DMS53 treated with DMSO at 0.1 percent for 48 hours (cell line): ENCODE results near the gene PHF14.

ENCODE experiments used
- DNase-seq: peaks from one replicate; lab custom pipeline; 2025; ENCODE audit not compliant: unreplicated experiment; lab: John Stamatoyannopoulos, UW

Gene PHF14

GRCh38 chr7:11171569-11172192, 198.0 kb downstream of the PHF14 start:
- no peak for DNase-seq

- no peak for DNase-seq
Observed at GRCh38 chr7:11172835-11173234, 199.2 kb downstream of the PHF14 start.

- no peak for DNase-seq
Observed at GRCh38 chr7:11175371-11175770, 201.7 kb downstream of the PHF14 start.

GRCh38 chr7:11175887-11176286, 202.2 kb downstream of the PHF14 start:
- no peak for DNase-seq

- no peak for DNase-seq
Observed at GRCh38 chr7:11176985-11177555, 203.4 kb downstream of the PHF14 start.

GRCh38 chr7:11177793-11178192, 204.1 kb downstream of the PHF14 start:
- no peak for DNase-seq

GRCh38 chr7:11181590-11181989, 207.9 kb downstream of the PHF14 start:
- no peak for DNase-seq

GRCh38 chr7:11182736-11183135, 209.1 kb downstream of the PHF14 start:
- no peak for DNase-seq

GRCh38 chr7:11185179-11185815, 211.6 kb downstream of the PHF14 start:
- DNase-seq: no peak

GRCh38 chr7:11188529-11189310, 215.0 kb downstream of the PHF14 start:
- no peak for DNase-seq

GRCh38 chr7:11191081-11191480, 217.4 kb downstream of the PHF14 start:
- no peak for DNase-seq

- no peak for DNase-seq
Observed at GRCh38 chr7:11191574-11192220, 218.0 kb downstream of the PHF14 start.

GRCh38 chr7:11192506-11192905, 218.8 kb downstream of the PHF14 start:
- no peak for DNase-seq

- DNase-seq: peak; percentile 62
Observed at GRCh38 chr7:11193131-11193867, 219.6 kb downstream of the PHF14 start.

GRCh38 chr7:11193888-11194287, 220.2 kb downstream of the PHF14 start:
- no peak for DNase-seq

GRCh38 chr7:11194492-11194891, 220.8 kb downstream of the PHF14 start:
- DNase-seq: no peak

- DNase-seq: no peak
Observed at GRCh38 chr7:11195502-11195901, 221.8 kb downstream of the PHF14 start.

- no peak for DNase-seq
Observed at GRCh38 chr7:11196143-11196542, 222.5 kb downstream of the PHF14 start.

GRCh38 chr7:11203224-11203623, 229.6 kb downstream of the PHF14 start:
- DNase-seq: no peak

- DNase-seq: no peak
Observed at GRCh38 chr7:11203683-11204082, 230.0 kb downstream of the PHF14 start.
